ENCODE results near the gene SHB. TPM values are rescaled to one million over a fixed set of nuclear protein-coding genes. Genes with fewer than 3 reads are reported as not detected.
"Not testable (repeated sequence)": the region's sequence is repeated elsewhere in the genome, so short reads cannot be mapped to it uniquely, and the experiment has no call there.

Gene SHB
- total RNA-seq, 6 experiments from 2014 or later, result 12.0 to 43.1 (median 21.9) TPM

- no peaks in the 10 kb centered on the region for H3K27me3 ChIP-seq
- no peak overlapping the region for H3K27ac ChIP-seq
- peaks cover 0 to 29% (median 7%) of the 10 kb centered on the region in 4 donors for H3K4me1 ChIP-seq
- no peak overlapping the region for H3K4me3 ChIP-seq
- WGBS (ENCODE audit: insufficient coverage, low coverage, low lambda C conversion rate, missing lambda C conversion rate), result 51% methylated on average over 4 of the region's 4 CpGs
- no peaks in the 10 kb centered on the region for H3K9me3 ChIP-seq
- TF ChIP-seq POLR2A (IDR thresholded peaks at IDR 0.05) (no peak), CTCF (IDR thresholded peaks at IDR 0.05) (no peak)
- H3K36me3 ChIP-seq, result peaks cover 0 to 14% (median under 1%) of the 10 kb centered on the region in 4 donors
- peak in 1 of 4 donors; percentile 17 for ATAC-seq
- peak in 2 of 3 donors; percentile 22 to 31 for DNase-seq
- intact Hi-C loops (cut with DNase I), result no loop called here
Observed at GRCh38 chr9:37968228-37968701, 100.8 kb downstream of the SHB start.

GRCh38 chr9:37967761-37968080 is 101.3 kb downstream of the SHB start:
- intact Hi-C loops (cut with DNase I), result no loop called here
- DNase-seq (peak in 2 of 3 donors; percentile 5 to 10), ATAC-seq (no peak)
- H3K36me3 ChIP-seq, result peaks cover 0 to 15% (median 0%) of the 10 kb centered on the region in 4 donors
- no peaks in the 10 kb centered on the region for H3K27me3 ChIP-seq
- TF ChIP-seq POLR2A (IDR thresholded peaks at IDR 0.05), result no peak
- no peak for TF ChIP-seq CTCF (IDR thresholded peaks at IDR 0.05)
- peaks cover 0 to 29% (median 7%) of the 10 kb centered on the region in 4 donors for H3K4me1 ChIP-seq
- WGBS (ENCODE audit: insufficient coverage, low coverage, low lambda C conversion rate, missing lambda C conversion rate), result 96% methylated on average over 3 of the region's 6 CpGs
- H3K9me3 ChIP-seq, result no peaks in the 10 kb centered on the region
- no peak overlapping the region for H3K27ac ChIP-seq
- H3K4me3 ChIP-seq, result no peak overlapping the region

- 86% methylated on average over 6 of the region's 8 CpGs for WGBS (ENCODE audit: insufficient coverage, low coverage, low lambda C conversion rate, missing lambda C conversion rate)
- intact Hi-C loops (cut with DNase I), result no loop called here
- Histone ChIP-seq H3K4me1 (peaks cover 0 to 29% (median 7%) of the 10 kb centered on the region in 4 donors), H3K4me3 (no peak overlapping the region), H3K36me3 (peaks cover 0 to 11% (median 0%) of the 10 kb centered on the region in 4 donors), H3K27ac (no peak overlapping the region), H3K27me3 (no peaks in the 10 kb centered on the region), H3K9me3 (no peaks in the 10 kb centered on the region)
- ATAC-seq, result no peak
- TF ChIP-seq CTCF (IDR thresholded peaks at IDR 0.05), result no peak
- no peak for TF ChIP-seq POLR2A (IDR thresholded peaks at IDR 0.05)
- peak in 2 of 3 donors; percentile 0 to 14 for DNase-seq
Observed at GRCh38 chr9:37967014-37967760, 101.8 kb downstream of the SHB start.

- Histone ChIP-seq H3K4me1 (peaks cover 0 to 29% (median 7%) of the 10 kb centered on the region in 4 donors), H3K27me3 (no peaks in the 10 kb centered on the region), H3K36me3 (peaks cover 0 to 4% (median 0%) of the 10 kb centered on the region in 4 donors), H3K27ac (peak overlapping the region in 1 of 3 donors; percentile 38), H3K9me3 (no peaks in the 10 kb centered on the region), H3K4me3 (no peak overlapping the region)
- ATAC-seq (peak in 3 of 4 donors; percentile 7 to 26 (median 23)), DNase-seq (peak in 2 of 3 donors; percentile 13 to 20)
- WGBS (ENCODE audit: insufficient coverage, low coverage, low lambda C conversion rate, missing lambda C conversion rate), result 62% methylated on average over 6 of the region's 9 CpGs
- TF ChIP-seq POLR2A (IDR thresholded peaks at IDR 0.05), result no peak
- TF ChIP-seq CTCF (IDR thresholded peaks at IDR 0.05), result no peak
- intact Hi-C loops (cut with DNase I), result no loop called here
Observed at GRCh38 chr9:37966412-37967013, 102.5 kb downstream of the SHB start.

- H3K4me3 ChIP-seq; H3K9me3 ChIP-seq; intact Hi-C loops (cut with DNase I); H3K27me3 ChIP-seq; ATAC-seq; H3K36me3 ChIP-seq: not testable (repeated sequence)
- peak in 2 of 3 donors; percentile 10 to 22 for DNase-seq
- 67% methylated on average over 3 of the region's 7 CpGs for WGBS (ENCODE audit: insufficient coverage, low coverage, low lambda C conversion rate, missing lambda C conversion rate)
- H3K27ac ChIP-seq, result peak overlapping the region in 2 of 3 donors; percentile 16 to 38
- H3K4me1 ChIP-seq, result peaks cover 0 to 29% (median 7%) of the 10 kb centered on the region in 4 donors
Observed at GRCh38 chr9:37965676-37966345, 103.2 kb downstream of the SHB start.
